ENCODE results near the gene HECW1.
"Not testable (repeated sequence)": the region's sequence is repeated elsewhere in the genome, so short reads cannot be mapped to it uniquely, and the experiment has no call there.

HECW1 gene

GRCh38 chr7:43311694-43312093 is 199.2 kb downstream of the HECW1 start:
- DNase-seq = no peak

- DNase-seq = no peak
These were observed 201.4 kb downstream of the HECW1 start for GRCh38 chr7:43313628-43314378.

- peak in 1 of 4 experiments; percentile 8 for DNase-seq
These were observed 202.1 kb downstream of the HECW1 start for GRCh38 chr7:43314379-43315158.

- DNase-seq = no peak
These were observed 204.6 kb downstream of the HECW1 start for GRCh38 chr7:43317075-43317474.

GRCh38 chr7:43318188-43318770 is 205.8 kb downstream of the HECW1 start:
- no peak for DNase-seq

GRCh38 chr7:43325595-43325994 is 213.1 kb downstream of the HECW1 start:
- no peak for DNase-seq

- DNase-seq = no peak
These were observed 215.9 kb downstream of the HECW1 start for GRCh38 chr7:43328336-43328735.

- DNase-seq = no peak
These were observed 216.4 kb downstream of the HECW1 start for GRCh38 chr7:43328785-43329380.

GRCh38 chr7:43332193-43332796 is 219.8 kb downstream of the HECW1 start:
- no peak for DNase-seq

- DNase-seq = no peak
These were observed 224.7 kb downstream of the HECW1 start for GRCh38 chr7:43337191-43337590.

GRCh38 chr7:43337811-43338210 is 225.4 kb downstream of the HECW1 start:
- DNase-seq = no peak

- no peak for DNase-seq
These were observed 228.7 kb downstream of the HECW1 start for GRCh38 chr7:43341132-43341531.

GRCh38 chr7:43343417-43343816 is 231.0 kb downstream of the HECW1 start:
- not testable (repeated sequence) for DNase-seq

GRCh38 chr7:43345696-43346095 is 233.2 kb downstream of the HECW1 start:
- not testable (repeated sequence) for DNase-seq

GRCh38 chr7:43351683-43352082 is 239.2 kb downstream of the HECW1 start:
- DNase-seq = no peak

- no peak for DNase-seq
These were observed 241.5 kb downstream of the HECW1 start for GRCh38 chr7:43353902-43354301.

GRCh38 chr7:43362652-43363034 is 250.2 kb downstream of the HECW1 start:
- no peak for DNase-seq

- no peak for DNase-seq
These were observed 250.8 kb downstream of the HECW1 start for GRCh38 chr7:43363035-43363791.

GRCh38 chr7:43364391-43364790 is 251.9 kb downstream of the HECW1 start:
- no peak for DNase-seq

- DNase-seq = no peak
These were observed 260.4 kb downstream of the HECW1 start for GRCh38 chr7:43372676-43373355.

- DNase-seq = no peak
These were observed 264.9 kb downstream of the HECW1 start for GRCh38 chr7:43377196-43377960.
